Panc1 (cell line): ENCODE data around the gene RGS3.

Experiments used
- CTCF ChIP-seq: fragments of 450-650 bp; IDR thresholded peaks from 2 replicates; pipeline ENCODE4 v1.5.1; 2017; ENCODE audit warnings: mild to moderate bottlenecking
- POLR2AphosphoS5 ChIP-seq: IDR thresholded peaks from 2 replicates; pipeline ENCODE4 v1.6.1; 2012; ENCODE audit warnings: mild to moderate bottlenecking, low read depth, low read length, moderate library complexity
- REST ChIP-seq, 2 experiments: IDR thresholded peaks; 2 replicates each; pipeline ENCODE4 v1.6.1; 2011 to 2012; ENCODE audit warnings: low read depth in 2 of 2, control low read depth in 1 of 2, low read length in 1 of 2, mild to moderate bottlenecking in 1 of 2, moderate library complexity in 1 of 2; ENCODE audit not compliant: insufficient read depth in 1 of 2
- SIN3A ChIP-seq: IDR thresholded peaks from 2 replicates; pipeline ENCODE4 v1.6.1; 2012; ENCODE audit warnings: low read depth, mild to moderate bottlenecking, low read length, moderate library complexity, borderline replicate concordance; ENCODE audit not compliant: insufficient read depth
- TCF7L2 ChIP-seq: IDR thresholded peaks from 2 replicates; pipeline ENCODE4 v1.6.1; 2011; ENCODE audit warnings: mild to moderate bottlenecking, low read depth, low read length, inconsistent platforms

GRCh38 chr9:113503131-113503541 is 39.6 kb downstream of the RGS3 start:
- TF ChIP-seq CTCF: no peak
- no peak for TF ChIP-seq POLR2AphosphoS5
- TF ChIP-seq REST (IDR thresholded peaks at IDR 0.05; ENCODE audit: insufficient read depth in 1 of 2, low read depth in 2 of 2, low read length in 1 of 2): no peak
- no peak for TF ChIP-seq TCF7L2
- no peak for TF ChIP-seq SIN3A
